Erythroblast (primary cell): ENCODE measurements around the gene AP1G2.

Experiments used
- GATA1 ChIP-seq: IDR thresholded peaks from 2 replicates; pipeline ENCODE4 v1.6.1; 2011; ENCODE audit warnings: low read depth, mild to moderate bottlenecking, control low read depth, low read length, moderate library complexity
- POLR2A ChIP-seq: IDR thresholded peaks from 2 replicates; pipeline ENCODE4 v1.6.1; 2011; ENCODE audit warnings: mild to moderate bottlenecking, low read length

DNA sequence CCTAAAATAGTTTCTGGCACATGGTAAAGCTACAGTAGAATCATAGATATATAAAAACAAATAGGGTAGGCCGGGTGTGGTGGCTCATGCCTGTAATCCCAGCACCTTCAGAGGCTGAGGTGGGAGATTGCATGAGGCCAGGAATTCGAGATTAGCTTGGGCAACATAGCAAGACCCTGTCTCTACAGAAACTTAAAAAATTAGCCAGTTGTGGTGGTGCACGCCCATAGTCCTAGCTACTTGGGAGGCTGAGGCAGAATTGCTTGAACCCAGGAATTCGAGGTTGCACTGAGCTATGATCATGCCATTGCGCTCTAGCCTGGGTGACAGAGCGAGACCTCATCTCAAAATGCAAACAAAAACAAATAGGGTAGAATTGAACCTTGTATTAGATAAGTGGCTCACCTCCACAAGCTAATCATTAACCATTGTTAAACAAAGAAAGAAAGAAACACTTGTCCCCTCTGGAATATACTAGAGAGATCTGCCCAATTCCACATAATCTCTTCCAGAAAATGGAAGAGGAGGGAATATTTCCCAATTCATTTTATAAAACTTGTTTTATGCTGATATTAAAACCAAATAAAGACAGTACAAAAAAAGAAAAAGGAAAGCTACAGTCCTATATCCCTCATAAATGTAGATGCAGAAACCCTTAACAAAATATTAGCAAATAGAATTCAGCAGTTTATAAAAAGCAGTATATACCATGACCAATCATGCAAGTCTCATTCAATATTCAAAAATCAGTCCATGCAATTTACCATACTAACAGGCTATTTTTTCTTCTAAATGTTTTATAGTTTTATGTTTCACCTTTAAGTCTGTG, 45.9 kb upstream of the AP1G2 start:
- no peak for TF ChIP-seq POLR2A
- no peak for TF ChIP-seq GATA1
